Pons (tissue), 1 donor: Measurements from ENCODE around the gene SEC14L1.
"Not testable (repeated sequence)": the region's sequence is repeated elsewhere in the genome, so short reads cannot be mapped to it uniquely, and the experiment has no call there.

ENCODE experiments used
- DNase-seq: peaks from one replicate; pipeline ENCODE4 v3.0.0-alpha.2; 2016; ENCODE audit warnings: low spot score

Gene SEC14L1

DNA sequence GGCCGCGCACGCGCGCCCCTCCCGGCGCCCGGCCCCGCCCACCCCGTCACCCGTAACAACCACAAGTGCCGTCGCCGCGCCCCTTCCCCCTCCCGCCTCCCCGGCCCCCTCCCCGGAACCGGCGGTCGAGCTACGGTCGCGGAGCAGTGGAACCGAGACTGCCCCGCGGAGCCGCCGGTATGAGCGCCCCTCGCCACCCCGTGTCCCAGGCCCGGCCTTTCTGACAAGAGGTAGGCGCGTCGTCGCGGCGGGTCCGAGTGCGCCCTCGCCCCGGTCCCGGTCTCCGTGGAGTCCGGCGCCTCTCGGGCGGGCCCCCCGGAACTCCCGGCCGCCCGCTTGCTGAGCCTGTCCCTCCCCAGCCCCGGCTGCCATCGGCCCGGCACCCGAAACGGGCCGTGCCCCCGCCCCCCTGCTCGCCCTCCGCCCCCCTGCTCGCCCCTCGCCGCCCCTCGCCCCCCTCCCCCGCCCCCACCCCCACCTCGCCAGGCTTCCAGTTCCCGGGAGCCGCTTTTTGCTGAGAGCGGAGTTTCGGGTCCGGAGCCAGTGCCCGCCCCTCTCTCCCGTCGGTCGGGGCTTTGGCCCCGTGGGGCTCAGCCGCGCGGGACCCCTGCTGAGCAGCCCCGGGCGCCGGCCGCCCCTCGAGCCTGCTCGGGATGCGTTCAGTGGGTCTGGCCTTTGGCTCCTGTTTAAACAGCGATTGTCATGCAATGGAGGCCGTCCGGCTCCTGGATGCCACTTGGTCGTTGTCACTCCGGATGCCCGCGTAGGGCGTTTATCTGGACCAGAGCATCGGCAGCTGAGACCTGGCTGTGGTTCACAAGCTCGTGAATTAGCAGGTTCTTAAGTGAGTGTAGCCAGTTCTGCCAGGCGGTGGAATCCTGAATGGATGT, at the start of gene SEC14L1:
Gene SEC14L1, plus strand, starts transcription at position 92 of the 890 bp plus-strand sequence. CDS start 2,628 bp downstream, outside the sequence.
- DNase-seq: peak; percentile 56

DNA sequence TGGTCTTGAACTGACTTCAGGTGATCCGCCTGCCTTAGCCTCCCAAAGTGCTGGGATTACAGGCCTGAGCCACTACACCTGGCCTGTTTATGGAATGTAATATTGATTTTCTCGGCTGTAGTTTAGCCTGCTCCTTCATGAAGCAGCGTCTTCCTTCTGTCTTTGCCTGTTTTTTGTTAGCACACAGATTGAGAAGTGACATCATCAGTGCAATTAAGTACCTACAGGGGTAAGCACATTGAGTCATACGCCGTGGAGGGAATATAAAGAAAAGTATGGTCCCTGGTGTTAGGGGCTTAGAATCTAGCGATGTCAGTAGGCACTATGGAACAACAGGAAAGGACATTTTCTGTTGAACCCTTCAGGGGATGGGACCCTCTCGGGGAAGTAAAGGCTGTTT, 48.7 kb upstream of the SEC14L1 start:
- no peak for DNase-seq

DNA sequence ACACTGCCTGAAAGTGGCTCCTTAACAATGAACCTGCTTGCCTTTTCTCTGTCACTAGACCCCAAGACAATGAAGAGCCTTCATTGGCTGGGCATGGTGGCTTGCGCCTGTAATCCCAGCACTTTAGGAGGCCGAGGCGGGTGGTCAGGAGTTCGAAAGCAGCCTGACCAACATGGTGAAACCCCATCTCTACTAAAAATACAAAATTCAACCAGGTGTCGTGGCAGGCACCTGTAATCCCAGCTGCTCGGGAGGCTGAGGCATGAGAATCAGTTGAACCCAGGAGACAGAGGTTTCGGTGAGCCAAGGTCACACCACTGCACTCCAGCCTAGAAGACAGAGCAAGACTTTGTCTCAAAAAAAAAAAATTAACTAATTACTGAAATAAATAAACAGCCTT, 45.3 kb upstream of the SEC14L1 start:
- no peak for DNase-seq

DNA sequence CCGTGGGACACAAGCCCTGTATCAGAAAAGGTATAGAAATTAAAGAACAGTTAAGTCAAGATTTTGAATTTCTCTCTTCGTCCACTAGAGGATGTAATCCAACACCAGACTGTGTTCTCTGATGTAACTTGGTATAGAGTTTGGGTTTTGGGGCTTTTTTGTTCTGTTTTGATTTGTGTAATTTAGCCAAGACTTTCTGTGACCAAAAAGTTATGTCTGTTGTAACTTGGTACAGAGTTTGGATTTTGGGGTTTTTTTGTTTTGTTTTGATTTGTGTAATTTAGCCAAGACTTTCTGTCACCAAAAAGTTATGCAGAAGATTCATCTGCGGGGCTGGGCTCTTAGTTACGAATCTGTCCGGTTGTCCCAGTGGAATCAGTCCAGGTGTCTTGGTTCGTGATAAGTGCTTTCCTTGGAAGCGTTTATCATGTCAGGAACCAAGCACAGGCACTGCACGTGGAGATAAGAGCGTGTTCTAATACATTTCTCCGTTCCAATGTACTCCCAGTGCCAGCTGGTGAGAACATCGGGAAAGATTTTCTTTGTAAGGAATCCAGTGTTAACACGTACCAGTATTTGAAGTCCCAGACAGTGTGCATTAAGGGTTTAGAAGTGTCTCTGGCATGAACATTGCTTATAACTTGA, 44.1 kb upstream of the SEC14L1 start:
- peak; percentile 91 for DNase-seq

DNA sequence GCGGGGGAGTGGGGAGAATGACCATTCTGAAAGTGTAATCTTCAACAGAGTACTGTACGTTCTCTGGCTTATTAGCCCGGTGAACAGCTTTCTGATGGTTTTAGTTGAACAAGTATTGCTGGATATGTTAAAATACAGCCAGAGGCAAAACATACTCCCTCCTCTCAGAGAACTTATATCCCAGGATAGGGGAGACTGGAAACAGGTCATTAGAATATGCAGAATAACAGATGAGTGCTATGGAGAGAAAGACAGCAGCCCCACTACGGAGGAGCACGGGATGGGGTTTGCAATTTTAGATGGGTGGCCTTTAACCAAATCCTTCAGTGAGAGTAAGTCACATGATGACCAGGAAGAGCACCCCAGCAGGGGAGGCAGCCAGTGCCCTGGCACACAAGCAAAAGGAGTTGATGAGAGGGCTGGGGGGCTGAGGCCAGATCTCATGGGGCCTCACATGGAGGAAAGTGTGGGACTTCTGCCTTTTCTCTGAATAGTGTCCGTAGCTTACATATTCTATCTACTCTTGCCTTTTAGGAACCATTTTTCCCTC, 43.1 kb upstream of the SEC14L1 start:
- DNase-seq: peak; percentile 59

DNA sequence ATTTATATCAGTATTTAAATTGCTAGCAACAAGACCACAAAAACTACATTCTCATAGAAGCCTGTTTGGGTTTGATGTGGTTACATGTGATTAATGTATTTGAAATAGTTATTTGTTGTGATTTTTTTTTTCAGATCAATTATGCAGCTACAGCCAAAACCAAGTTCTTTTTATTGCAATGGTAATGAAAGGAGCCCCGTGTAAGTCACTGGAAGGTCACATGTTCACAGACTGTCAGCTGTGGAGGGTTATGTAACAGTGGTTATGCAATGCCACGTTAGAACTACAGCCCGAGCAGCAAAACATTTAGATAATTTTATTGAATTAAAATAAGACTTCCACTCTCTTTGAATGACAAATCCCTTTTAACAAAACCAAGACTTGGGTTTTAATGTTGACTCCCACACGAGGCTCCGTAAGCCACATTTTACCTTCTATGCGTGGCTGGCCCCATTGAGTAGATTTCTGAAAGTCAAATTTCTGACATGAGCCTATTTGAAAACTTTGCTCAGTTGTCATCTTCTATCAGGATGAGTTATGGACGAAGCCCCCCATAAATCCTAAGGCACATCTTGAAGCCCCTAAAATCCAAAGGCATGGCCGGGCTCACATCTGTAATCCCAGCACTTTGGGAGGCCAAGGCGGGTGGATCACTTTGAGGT, 41.8 kb upstream of the SEC14L1 start:
- DNase-seq: peak; percentile 95

DNA sequence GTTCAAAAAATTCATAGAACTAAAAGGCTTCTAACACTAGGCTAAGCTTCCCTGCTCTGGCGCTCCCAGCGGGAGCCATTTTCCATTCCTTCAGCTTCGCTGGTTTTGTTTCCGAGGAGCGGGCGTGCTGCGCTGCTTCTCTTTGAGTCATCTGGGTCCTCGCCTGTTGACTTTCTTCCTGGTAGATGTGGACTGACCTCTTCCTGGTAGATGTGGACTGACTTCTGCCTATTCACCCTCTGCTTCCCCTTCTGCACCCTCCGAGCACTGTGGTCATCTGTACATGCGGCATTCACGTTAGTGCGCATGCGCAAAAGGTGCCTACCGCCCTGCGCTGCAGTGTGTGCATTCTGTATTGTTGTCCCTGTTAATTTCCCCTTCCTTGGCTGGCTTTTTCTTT, 40.8 kb upstream of the SEC14L1 start:
- DNase-seq: peak; percentile 84

DNA sequence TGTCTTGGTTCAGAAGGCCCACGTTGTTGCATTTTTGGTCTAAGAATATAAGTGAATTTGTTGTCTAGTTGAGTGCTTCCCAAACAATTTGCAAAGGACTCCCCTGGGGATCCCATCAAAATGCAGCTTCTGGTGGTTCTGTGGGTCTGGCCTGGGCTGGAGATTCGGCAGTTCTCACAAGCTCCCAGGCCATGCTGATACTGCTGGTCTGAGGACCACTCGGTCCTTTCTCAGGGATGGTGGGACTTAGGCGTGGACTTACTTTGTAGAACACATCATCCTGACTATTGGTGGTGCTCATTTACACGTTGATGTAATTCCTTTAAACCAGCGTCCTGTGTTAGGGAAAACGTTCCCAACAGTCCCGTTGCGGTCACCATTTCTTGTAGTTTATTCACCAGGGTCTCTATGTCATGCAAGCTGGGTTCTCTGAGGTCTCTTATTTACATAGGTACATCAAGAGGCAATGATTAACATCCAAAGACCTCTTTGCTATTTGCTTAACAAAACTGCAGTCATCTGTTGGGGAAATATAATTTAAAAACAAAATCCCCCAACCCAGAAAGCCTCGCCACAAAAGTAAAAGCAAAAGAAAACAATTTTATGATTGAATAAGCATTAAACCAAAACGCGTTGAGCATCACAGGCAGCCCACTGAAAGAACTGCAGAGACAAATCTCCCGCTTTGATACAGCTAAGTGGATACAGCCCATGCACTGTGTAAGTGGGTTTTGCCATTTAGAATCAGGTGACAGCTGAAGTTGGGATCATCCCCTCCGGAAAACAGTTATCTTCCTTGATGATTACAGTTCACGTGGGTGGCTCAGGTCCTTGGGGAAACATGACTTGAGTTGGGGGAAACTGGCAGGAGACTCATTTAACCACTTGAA, 39.0 kb upstream of the SEC14L1 start:
- no peak for DNase-seq

DNA sequence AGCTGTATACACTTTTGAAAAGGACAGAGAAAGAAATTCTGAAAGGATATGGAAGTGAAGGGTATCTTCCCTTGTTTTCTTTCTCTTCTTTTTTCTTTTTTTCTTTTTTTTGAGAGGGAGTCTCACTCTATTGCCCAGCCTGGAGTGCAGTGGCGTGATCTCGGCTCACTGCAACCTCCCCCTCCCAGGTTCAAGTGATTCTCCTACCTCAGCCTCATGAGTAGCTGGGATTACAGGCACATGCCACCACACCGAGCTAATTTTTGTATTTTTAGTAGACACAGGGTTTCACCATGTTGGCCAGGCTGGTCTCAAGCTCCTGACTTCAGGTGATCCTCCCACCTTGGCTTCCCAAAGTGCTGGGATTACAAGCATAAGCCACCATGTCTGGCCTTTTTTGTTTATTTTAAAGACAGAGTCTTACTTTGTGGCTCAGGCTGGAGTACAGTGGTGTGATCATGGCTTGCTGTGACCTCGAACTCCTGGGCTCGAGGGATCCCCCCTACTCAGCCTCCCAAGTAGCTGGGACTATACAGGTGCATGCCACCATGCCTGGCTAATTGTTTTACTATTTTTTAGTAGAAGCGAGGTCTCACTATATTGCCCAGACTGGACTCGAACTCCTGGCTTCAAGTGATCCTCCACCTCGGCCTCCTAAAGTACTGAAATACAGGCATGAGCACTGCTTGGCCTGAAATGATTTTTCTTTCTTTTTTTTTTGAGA, 38.2 kb upstream of the SEC14L1 start:
- DNase-seq: not testable (repeated sequence)

DNA sequence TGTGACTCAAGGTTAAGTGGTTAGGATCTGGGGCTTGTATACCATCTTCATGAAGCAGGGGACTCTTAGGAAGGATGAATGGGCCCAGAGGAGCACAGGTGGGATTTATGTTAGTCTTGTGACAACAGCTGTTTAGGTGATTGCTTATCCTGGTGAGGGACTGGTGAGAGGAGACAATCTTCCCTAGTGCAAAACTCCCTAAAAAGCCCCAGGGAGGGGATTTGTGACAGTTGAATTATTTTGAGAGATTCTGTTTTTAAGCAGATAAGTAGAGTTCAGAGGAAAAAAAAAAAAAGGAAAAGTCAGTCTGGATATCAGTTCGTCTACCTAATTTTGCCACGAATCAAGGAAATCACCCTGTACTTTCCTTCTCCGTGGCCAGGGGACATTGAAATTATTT, 35.1 kb upstream of the SEC14L1 start:
- no peak for DNase-seq

DNA sequence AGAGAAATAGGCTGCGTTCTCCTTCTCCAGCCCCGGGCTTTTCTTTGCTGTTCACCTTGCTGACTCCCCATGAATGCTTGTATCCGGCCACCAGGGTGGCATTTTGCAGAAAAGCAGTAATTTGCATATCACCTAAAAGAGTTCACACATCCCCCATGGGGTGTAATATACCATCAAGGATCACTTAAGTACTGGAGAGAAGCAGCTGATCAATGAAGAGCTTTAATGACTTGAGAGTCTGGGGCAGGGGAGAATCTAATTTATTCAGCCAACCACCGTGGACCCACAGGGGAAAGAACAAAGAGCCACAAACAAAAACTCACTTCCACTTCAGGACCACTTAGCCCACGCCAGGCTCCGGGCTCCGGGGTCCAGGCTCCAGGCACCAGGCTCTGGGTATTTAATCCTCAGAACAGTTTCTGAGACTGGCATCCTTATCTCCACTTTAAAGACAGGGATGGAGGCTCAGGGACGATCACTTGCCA, 33.9 kb upstream of the SEC14L1 start:
- DNase-seq: no peak

DNA sequence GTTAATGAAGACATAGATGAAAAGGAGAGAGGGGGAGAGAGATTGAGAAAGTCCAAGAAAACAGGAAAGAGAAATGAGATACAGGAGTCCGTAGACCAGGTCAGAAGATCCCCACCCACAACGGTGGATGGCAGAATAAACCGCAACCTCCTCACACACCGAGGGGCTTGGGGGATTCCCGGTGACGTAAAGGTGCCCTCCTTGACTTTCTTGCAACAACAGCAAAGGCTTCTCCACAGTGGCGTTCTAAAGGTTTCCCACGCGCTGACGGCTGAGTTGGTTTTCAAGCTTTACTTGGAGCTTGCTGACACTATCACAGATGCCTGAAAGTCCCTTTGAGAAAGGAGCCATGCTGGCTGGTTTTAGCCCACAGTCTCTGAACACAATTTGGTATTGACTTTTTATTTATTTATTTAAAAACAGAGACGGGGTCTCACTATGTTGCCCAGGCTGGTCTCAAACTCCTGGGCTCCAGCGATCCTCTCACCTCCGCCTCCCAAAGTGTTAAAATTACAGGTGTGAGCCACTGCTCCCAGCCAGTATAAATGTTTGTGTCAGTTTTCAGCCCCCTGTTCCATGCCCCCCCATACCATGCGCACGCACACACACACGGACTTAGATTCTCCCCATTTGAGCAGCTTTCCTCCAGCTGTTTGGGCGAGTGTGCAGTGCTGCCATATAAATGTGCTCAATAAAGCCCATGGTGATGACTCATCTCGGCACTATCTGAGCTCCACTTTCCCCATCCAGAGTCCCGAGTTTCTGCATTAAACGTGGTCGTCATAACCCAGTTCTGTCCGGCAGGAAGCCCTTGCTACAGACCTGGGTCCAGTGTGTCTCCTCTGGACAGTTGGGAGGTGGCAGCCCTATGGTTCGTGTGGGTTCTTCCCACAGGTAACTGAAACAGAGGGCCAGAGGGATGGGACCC, 33.0 kb upstream of the SEC14L1 start:
- DNase-seq: no peak

DNA sequence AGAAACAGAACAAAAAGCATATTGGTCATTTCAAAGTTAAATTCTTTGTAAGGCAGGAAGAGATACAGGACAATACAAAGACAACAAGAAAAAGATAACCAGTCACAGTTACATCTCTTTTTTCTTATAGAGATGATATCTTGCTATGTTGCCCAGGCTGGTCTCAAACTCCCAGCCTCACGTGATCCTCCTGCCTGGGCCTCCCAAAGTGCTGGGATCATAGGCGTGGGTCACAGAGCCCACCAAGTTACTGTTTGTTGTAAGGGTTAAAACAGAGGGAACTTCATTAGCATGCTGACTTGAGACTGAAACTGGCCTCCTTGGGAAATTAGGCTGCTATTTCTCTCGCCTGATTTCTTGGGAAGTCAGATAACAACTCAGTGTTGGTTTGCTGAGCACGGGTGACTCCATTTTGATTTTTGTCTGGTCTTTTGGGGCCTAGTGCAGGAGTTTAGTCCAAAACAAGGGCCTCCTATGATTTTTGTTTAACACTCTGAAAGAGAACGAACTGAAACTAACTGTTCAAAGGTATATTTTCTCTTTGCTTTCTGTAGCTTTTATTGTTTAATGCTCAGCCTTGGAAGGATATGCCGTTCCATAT, 31.5 kb upstream of the SEC14L1 start:
- no peak for DNase-seq

DNA sequence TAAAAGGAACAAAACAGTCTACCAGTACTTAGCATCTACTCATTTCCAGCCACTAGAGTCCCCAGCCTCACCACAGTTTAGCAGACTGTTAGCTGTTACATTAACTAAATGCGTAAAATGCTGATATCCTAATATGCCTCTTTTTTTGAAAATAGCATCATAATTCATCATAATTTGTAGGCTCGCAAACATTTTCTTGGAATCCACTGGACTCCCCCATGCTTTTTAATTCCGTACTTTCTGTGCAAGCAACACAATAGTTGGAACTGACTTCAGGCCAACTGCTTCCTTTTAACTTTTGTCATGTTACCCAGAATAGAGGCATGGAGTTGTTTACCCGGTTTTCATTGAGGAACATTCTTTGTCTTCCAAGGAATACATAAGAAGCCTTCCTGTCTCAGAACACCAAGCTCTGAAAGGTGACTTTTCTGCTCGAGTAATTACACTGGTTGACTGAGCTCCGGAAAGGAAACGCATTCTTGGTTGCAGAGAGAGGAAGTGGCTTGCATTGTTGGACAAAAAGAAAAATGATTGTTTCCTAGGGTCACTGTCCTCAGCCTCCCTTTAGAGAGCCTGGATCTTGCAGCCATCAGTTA, 30.9 kb upstream of the SEC14L1 start:
- peak; percentile 82 for DNase-seq

DNA sequence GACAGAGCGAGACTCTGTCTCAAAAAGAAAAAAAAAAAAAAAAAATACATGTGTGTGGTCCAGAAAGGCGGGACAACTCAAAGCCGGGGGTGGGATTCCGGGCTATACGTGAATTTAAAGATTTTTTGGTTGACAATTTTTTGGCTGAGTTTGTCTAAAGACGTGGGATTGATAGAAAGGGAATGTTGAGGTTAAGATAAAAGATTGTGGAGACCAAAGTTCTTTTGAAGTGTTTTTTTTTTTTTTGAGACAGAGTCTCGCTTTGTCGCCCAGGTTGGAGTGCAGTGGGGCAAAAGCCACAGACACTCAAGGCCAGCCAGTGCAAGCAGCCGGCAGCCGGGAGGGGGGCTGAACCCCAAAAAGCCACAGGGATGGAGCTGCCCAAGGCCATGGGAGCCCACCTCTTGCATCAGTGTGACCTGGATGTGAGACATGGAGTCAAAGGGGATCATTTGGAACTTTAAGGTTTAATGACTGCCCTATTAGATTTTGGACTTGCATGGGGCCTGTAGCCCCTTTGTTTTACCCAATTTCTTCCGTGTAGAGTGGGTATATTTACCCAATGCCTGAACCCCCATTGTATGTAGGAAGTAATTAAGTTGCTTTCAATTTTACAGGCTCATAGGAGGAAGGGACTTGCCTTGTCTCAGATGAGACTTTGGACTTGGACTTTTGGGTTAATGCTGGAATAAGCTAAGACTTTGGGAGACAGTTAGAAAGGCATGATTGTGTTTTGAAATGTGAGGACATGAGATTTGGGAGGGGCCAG, 29.4 kb upstream of the SEC14L1 start:
- DNase-seq: not testable (repeated sequence)

DNA sequence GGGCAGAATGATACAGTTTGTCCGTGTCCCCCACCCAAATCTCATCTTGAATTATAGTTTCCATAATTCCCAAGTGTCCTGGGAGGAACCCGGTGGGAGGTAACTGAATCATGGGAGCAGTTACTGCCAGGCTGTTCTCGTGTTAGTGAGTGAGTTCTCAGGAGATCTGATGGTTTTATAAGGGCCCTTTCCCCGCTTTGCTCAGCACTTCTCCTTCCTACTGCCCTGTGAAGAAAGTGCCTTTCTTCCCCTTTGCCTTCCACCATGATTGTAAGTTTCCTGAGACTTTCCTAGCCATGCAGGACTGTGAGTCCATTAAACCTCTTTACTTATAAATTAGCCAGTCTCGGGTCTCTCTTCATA, 28.9 kb upstream of the SEC14L1 start:
- DNase-seq: no peak

DNA sequence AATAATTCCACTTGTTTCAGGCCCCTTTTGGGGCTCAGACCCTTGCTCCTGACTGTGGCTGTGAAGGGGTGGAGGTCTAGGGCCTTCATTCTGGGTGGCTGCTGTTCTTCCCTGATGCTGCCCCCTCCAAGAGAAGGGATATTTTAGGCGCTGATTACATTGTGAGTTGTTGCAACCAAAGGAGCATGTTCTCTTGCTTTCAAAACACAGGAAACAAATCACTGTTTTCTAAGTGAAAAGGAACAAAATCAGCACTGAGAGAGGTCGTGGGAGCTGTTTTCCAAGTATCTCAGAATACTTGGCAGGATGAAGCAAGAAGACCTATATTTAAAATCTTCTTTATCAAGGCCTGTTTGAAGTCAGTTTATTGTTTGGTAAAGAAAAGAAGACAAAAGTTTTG, 25.3 kb upstream of the SEC14L1 start:
- peak; percentile 38 for DNase-seq

DNA sequence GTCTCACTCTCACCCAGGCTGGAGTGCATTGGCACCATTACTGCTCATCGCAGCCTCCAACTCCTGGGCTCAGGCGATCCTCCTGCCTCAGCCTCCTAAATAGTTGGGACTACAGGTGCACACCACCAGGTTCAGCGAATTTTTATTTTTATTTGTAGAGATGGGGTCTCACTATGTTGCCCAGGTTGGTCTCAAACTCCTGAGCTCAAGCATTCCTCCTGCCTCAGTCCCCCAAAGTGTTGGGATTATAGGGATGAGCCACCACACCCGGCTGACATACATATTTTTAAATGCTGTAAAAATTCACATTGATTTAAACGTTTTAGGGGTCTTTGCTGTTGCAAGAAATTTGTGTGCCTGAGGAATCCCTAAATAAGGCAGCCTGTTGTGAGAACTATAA, 24.8 kb upstream of the SEC14L1 start:
- no peak for DNase-seq
